T-helper 22 cell (primary cell): Measurements from ENCODE around the gene TSTD2.
"Not testable (repeated sequence)": the region's sequence is repeated elsewhere in the genome, so short reads cannot be mapped to it uniquely, and the experiment has no call there.

Source experiments
- DNase-seq: peaks from one replicate; pipeline ENCODE4 v3.0.0-alpha.2; 2020; ENCODE audit warnings: low read depth

The TSTD2 gene

DNA sequence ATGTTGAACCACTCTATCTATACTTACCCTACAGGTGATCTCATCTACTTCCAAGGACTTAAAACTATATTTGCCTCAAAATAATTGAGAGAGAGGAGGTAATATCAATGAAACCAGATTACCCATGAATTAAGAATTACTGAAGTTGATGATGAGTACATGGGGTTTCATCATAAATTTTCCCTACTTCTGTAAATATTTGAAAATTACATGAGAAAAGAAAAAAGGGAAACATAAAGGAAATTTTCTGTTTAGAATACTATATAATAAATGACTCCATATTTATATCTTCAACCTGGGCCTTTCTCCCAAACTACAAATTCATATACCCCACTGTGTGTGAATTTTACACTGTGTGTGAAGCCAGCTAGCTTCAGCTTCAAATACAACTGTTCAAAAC lies 2.6 kb downstream of the TSTD2 start:
- no peak for DNase-seq

DNA sequence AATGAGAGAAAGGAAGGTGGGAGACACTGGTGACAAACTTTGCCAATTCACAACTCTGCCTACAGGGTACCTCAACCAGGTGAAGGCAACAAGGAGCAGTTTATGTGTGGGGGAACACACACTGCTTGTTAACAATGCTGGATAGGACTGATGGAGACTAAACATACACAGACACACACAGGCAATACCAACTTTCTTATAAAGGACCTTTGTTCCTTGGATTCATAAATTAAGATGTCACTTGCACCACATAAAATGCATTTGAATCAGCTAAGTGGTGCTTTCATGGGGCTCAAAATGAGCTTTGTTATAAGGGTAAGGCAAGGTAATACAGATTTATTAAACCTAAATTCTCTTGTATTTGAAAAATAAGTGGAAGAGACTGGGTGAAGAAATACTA lies 4.0 kb downstream of the TSTD2 start:
- no peak for DNase-seq

DNA sequence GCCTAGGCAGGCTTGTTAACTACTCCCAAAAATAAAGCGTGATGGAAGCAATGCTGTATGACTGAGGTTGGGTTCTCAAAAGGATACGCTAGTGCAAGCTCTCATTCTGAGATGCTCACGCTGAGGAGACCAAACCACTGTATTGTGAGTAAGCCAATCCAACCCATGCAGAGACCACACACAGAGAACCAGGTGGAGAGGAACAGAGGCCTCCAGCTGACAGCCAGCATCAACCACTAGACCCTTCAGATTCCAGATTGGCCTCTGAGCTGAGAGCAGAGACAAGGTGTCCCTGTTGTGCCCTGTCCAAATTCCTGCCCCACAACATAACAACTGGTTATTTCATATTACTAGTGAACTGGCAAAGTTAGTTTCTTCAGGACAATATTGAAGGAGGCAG lies 4.5 kb downstream of the TSTD2 start:
- DNase-seq: no peak

DNA sequence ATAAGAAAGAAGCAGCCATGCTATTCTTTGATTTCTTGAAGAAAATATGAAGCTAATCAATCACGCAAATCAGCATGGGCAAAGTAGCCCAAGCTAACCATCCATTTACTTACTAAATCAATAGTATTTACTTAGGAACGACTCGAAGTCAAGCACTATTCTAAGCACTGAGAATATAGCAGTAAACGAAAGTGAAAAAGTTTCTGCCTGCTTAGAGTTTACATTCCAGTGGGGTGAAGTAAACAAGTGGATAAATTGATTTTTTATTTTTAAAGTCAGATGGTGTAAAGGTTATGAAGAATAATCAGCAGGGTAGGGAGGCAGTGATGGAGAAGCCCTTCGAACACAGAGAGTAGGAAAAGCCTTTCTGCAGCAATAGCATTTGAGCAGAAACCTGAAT lies 5.5 kb downstream of the TSTD2 start:
- DNase-seq: no peak

DNA sequence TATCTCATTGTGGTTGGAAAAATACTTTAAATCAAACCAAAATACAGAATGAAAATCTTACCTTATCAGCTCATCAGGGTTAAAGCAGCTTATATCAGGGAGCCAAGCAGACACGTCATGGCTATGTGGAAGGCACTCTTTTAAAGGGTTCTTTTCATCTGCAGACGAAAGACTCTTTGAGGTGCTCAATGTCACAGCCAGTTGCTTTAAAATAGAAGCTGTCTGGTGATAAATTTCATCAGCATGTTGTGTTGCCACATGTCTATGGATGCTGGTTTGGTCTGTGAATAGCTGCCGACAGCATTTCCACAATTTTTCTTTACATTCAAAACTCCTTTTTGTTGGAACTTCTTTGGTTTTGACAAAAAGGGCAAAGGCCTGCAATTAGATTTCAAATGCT lies 7.5 kb downstream of the TSTD2 start:
- DNase-seq: no peak

DNA sequence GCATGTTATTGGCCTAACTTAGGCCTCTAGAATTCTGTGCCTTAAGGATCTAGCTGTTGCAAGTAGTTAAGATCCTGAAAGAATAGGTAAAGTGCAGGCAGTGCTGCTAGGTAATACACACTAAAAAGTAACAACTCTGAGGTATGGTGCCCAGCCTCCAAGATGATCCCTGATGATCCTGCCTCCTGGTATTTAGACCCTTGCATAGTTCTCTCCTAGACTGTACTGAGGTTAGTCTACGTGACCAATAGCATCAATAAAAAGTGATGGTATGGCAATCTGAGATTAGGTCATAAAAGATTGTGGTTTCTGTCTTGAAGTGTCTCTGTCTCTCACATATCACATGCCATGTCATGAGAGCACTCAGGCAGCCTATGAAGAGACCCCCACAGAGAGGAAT lies 9.2 kb downstream of the TSTD2 start:
- DNase-seq: no peak

DNA sequence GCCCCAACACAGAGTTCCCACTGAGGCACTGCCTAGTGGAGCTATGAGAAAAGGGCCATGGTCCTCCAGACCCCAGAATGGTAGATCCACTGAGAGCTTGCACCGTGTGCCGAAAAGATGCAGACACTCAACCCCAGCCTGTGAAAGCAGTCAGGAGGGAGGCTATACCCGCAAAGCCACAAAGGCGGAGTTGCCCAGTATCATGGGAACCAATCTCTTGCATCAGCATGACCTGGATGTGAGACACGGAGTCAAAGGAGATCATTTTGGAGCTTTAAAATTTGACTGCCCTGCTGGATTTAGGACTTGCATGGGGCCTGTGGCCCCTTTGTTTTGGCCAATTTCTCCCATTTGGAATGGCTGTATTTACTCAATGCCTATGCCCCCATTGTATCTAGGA lies 10.7 kb downstream of the TSTD2 start:
- not testable (repeated sequence) for DNase-seq

DNA sequence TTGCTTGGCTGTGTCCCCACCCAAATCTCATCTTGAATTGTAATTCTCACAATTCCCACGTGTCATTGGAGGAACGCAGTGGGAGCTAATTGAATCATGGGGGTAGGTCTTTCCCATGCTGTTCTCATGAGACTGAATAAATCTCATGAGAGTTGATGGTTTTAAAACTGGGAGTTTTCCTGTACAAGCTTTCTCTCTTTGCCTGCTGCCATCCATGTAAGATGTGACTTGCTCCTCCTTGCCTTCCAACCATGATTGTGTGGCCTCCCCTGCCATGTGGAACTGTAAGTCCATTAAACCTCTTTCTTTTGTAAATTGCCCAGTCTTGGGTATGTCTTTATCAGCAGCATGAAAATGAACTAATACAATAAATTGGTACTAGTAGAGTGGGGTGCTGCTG lies 13.1 kb downstream of the TSTD2 start:
- not testable (repeated sequence) for DNase-seq

DNA sequence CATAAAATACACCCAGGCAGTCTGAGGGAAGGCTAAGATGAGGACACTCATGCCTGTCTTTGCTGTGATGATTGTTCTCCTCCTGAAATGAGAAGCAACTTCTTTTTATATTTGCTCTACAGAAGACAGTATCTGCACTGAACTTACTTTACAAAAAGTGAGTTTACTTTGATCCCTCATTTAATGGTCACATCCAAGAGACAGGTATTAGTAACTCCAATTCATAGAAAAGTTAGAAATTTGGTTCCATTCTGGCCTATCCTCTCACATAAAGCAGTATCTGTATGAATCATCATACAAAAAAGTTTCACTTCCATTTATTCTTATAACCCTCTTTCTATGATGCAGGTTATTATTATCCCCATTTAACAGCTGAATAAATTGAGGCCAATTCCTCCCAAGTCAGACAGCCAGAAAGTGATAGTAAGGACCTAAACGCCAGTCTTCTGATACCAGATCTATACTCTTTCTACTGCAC lies 15.2 kb downstream of the TSTD2 start:
- no peak for DNase-seq

DNA sequence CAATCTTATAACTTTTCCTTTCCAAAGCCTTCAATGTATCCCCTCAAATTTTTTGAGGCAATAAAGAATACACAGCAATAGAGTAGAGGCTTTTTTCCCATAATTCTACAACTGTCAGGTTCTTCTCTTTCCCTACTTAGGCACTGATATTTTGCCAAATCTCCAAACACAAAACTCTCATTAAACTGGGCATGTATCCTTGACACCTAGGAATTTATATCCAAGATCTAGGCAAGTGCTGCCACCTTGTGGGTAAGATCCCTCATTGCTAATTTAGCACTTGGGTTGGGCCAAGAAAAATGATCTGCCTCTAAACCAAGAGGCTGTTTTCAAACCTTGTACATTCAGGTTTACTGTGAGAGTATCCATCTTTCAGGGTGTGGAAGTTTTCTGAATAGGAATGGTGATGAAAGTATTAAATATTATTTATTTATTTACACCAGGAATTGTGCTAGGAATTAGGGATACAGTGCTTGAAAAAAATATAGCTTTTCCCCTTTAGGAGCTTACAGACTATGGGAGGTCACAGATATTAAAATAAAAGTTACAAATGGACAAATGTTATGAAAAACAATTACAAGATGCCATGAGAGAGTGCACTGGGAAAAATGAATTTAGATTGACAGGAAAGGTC lies 17.6 kb downstream of the TSTD2 start:
- DNase-seq: no peak

DNA sequence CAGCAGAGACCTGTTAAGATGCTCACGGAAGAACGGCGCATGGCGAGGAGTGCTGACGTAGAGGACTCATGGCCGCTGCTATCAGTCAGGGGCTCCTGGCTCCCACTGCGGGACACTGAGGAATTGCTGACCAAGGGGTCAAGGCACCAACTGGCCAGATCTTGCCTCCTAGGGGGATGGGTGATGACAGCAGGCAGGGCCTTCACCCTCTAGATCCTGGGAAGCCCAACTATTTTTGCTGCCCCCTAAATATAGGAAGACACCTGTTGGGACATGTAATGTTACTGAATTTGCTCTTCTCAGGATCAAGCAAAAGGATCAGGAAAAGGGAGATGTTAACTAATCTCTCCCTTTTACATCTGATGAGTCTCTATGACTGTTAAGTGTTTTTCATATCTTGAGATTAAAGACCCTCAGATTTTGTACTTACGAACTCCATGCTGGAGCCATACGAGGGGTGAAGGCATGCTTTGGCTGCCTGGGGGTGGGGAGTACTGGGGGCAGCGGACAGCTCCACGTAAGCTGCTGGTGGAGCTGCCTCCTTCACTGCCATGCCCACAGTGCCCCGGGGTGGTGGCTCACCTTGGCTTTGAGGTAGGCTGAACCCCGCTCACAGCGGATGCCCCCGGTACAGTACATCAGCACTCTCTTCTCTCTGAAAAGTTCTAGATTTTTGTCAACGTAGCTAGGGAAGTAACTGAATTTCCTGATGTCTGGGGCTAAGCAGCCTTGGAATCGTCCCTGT lies 28.1 kb downstream of the TSTD2 start:
- no peak for DNase-seq

DNA sequence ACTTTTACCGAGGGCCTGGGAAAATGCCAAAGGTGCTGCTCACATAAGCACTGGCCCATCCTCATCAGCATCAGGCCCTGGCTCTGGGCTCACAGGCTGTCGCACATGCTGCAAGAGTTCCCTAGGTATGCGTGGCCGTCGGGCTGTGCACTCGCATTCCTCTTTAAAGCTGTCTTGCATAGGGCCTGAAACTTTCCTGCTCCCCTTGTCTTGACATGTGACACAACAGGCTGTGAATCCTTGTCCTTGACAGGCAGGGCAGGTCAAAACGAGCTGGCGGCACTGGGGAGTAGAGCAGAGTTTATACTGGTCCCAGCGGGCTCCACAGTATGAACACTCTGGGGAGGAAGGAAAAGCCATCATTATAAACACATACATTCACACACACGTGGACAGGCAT lies 30.7 kb downstream of the TSTD2 start:
- no peak for DNase-seq

DNA sequence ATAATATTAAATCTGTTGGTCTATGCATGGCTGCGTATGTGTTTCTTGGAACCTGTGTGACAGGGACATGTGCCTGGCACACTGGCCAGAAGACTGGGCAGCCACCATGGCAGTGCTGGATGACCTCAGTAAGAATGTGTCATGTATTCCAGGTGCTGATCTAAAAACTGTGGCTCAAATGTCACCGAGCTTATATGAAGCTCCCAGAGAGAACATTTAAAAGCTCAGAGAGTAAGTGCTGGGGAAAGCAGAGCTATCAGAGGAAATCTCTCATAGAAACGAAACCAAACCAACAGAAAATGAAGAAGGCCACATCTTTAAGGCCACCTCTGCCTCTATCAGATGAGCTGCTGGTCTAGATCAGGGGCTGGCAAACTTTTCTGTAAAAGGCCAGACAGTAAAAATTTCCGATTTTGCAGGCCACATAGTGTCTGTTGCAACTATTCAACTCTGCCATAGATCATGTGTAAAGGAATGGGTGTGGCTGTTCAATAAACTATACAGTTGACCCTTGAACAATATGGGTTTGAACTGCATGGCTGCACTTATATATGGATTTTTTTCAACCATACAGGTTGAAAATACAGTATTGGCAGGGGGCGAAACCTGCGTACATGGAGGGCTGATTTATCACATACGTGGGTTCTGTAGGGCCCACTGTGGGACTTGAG lies 31.8 kb downstream of the TSTD2 start:
- DNase-seq: no peak

DNA sequence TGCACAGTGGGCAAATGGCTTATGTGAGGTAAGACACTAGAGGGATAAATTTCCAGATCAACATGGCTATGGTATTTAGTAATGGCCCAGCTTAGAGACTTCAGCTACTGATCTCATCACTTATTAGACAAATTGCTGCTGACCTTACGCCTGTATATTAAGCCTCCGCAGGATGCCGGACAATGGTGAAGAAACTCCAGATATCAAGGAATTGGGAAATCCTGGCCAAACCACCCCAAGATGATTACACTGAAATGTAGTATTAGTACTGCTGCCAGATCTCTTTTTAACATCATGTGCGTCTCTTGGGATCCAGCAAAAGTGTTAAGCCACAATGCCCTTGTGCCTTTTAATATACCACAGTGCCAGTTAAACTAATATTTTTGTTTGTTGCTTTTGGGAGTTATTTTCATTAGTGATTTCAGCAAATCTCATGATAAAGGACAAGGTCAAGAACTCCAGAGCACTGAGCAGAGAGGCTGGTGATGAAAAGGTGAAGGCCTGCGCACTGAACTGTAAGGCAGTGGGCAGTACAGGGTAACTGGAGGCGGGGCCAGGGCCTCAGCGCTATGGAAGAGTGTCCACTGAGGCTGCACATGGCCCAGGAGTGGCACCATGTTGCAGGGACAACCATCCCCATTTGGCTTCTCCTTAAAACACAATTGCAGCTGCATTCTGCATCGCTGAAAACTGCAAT lies 32.5 kb downstream of the TSTD2 start:
- DNase-seq: no peak

DNA sequence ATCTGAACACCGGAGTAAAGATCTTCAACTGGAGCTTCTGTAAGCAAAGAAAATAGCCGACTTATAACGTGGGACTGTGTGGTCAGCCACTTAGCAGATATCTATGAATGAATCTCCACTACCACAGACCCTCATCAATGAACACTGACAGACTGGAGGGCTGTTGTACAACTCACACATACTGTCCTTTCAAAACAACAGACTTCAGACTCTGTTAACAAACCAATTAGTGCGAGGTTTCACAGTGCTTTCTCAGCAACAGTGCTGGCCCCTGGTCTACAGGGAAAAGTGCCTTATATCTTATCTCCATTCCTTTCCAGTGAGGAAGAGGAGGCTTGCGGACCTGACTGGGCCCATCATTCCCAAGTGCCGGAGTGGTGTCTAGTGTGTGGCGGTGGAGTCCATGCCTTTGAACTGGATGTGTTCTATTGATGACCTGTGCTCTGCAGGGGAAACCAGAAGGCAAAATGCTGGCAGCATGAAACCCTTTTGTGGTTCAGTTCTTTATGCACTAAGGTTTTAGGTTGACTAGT lies 33.8 kb downstream of the TSTD2 start:
- no peak for DNase-seq

DNA sequence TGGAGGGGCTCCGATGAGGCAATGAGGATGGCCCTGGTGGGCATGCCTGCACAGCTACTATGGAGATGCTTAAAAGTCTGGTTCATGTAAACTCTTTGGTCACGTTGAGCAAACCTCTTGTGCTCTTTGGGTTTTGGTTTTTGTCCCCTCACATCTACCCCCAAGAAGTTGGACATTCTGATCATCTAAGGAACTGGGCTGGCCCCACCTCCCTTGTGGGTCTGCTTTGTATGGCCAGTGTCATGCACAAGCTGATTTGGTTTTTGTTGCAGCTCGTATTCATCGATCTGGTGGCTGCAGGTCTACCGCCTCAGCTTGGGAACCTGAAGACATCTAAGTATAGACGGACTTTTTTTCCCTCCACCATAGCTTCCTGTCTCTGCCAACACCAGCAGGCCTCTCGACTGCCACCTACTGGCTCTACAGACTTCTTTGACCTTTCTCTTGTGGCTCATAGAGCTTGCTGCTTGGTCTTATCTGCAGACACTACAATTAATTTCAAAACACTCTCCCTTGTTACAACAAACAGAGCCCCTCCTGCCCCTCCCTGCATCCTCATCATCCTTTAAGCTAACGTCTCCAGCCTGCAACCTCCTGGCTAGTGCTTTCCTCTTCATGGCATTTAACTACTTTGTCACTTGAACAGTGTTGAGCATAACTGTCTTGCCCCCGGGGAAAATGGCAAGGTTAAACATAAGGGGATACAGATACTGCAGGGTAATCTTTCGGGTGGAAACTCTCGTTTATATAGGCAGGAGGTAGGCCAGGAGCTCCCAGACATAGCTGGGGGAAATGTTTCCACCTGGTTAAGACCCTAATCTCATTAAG lies 34.5 kb downstream of the TSTD2 start:
- DNase-seq: peak; percentile 31

DNA sequence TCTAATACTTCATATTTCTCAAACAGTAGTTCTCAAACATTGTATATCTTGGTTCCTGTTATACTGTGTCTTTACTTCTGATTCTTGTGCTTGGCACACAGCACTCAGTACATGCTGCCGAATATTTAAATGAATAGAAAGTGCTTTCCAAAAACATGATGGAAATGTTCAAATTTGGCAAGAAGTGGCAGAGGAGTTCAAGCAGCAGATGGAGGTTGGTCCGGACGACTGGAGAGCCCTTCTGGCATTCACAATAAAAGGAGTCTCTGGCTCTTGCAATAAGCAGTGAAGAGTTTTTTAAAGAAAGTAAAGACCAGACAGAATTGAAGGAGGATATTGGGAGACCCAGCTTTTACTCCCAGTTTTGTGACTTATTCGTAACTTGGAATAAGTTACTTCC lies 36.3 kb downstream of the TSTD2 start:
- DNase-seq: no peak

DNA sequence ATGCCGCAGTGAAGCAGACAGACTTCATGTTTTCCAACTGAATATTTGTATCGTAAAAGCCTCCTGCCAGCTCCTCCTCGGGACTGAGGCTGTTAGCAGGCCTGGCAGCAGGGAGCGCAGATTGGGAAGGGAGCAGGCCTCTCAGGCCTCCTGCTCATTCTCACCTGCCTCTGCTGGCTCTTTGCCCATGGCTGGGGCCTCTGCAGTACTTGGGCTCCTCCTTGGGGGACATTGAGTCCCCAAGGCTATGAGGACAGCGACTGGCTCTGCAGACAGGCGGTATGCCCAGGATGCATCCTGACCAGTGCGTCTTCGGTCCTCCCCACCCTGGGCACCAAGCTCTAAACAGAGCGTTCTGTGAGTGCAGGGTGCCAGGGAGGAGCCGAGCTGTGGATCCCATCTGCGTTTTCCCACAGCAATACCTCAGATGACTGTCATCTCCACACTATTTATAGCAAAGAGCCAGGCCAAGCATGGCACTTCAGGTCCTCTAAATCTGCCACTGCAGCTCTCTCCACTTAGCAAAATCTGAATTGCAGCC lies 38.7 kb downstream of the TSTD2 start:
- DNase-seq: no peak

DNA sequence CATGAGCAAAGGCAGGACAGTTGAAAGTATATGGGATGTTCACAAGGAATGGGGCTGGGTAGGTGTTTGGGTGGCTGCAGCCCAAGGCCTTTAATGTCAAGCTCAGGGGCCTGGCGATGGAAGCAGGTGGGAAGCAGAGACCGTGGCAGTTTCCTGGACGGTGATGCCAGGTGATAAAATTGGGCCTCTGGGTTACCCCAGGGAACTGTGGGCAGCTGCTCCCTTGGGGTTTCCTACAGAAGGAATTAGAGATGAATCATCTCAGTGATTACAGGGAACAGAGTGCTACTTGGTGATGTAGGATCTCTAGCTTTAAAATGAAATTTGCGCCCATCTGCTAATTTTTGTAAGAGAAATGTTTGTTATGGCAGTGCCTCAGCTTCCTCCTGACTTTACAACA lies 39.2 kb downstream of the TSTD2 start:
- no peak for DNase-seq

DNA sequence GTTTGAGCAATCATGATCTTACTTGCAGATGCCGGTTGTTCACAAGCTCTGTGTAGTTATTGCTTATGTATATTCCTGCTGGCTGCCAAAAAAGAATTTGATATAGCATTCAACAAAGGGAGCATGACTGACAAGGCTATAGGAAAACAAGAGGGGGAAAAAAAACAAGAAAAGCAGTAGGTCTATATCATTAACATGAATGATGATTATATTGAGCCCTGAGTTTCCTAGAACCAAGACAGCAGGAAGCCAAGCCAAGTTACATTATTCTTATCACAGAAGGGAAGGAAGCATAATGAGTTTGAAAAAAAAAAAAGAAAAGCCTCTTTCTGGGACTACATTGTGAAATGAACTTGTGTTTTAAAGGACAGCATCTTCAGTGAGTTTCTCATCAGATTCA lies 41.0 kb downstream of the TSTD2 start:
- no peak for DNase-seq

DNA sequence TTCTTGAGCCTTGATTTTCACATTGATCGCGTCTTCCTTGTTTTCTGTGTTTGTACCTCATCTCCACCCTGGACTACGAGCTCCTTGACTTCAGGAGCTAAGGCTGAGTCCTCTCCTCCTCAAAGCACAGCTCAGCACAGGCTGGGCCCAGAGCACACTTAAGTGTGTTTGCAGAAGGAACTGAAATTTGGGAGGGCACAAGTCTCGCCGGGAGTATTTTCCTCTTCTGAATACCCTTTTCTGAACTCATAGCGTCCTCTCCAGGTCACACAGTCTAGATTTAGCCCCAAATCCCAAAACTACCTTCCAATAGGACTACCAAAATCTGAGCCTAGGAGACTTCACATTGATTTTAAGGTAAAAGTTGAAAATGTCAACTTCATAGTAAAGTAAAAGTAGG lies 41.6 kb downstream of the TSTD2 start:
- no peak for DNase-seq
